ENCODE results near the gene KAZN.

Gene KAZN

DNA sequence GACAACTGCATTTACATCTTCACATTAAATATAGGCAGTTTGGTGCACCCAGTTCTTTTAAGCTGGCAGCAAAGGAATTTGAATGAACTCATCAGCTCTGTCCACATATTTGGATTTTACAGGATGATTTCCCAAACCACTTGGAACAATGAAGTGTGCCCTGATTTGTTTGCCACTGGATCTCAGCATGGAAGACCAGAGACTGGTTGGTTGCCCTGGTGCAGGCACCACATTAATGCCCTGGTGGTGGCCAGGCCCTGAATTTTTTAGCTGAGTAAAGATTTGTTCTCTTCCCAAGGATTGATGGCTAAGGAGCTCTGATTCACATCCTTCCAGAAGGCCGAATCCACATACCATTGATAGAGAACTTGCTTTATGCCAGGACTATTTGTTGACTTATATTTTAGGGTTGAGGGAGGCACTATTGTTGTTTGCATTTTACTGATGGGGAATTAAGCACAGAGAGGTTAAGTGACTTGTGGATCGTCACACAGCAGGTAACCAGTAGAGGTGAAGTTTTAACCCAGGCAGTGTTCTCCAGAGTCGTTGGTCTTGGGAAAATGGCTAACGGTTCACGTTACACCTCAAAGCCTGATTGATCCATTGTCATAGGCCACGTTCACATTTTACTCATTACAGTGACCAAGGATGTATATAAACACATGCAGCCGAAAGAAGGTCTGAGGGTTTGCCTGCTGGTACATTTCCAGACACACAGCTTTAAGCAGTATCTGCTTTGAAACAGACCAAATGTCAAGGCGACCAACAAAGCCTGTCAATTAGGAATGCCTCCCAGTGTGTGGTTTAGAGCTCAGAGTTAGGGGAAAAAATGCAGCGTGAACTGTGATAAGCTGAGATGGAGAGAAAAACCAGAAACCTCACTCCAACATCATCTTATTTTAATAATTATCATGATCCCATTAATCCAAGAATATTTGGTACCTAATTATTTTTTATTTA lies 50.7 kb downstream of the KAZN start:
- H3K4me3 ChIP-seq (ENCODE audit: low read depth, low read length) = no peak overlapping the region
- TF ChIP-seq, protein P1, sequence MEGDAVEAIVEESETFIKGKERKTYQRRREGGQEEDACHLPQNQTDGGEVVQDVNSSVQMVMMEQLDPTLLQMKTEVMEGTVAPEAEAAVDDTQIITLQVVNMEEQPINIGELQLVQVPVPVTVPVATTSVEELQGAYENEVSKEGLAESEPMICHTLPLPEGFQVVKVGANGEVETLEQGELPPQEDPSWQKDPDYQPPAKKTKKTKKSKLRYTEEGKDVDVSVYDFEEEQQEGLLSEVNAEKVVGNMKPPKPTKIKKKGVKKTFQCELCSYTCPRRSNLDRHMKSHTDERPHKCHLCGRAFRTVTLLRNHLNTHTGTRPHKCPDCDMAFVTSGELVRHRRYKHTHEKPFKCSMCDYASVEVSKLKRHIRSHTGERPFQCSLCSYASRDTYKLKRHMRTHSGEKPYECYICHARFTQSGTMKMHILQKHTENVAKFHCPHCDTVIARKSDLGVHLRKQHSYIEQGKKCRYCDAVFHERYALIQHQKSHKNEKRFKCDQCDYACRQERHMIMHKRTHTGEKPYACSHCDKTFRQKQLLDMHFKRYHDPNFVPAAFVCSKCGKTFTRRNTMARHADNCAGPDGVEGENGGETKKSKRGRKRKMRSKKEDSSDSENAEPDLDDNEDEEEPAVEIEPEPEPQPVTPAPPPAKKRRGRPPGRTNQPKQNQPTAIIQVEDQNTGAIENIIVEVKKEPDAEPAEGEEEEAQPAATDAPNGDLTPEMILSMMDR (IDR thresholded peaks at IDR 0.05; ENCODE audit: borderline replicate concordance, insufficient read depth, low read depth, low read length) = no peak

DNA sequence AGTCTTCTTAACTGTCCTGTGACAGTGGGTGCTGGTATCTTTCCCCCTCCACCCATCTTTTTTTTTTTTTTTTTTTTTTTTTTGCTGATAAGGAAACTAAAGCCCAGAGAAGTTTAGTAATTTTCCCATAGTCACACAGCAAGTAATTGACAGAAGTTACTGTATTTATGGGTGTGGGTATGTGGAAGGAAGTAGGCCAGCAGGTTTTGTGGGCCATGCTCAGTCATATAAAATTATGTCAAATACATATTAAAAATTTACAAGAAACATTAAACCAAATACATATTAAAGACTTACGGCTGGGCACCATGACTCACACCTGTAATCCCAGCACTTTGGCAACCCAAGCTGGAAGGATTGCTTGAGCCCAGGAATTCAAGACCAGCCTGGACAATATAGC lies 51.5 kb downstream of the KAZN start:
- TF ChIP-seq, protein P1 (IDR thresholded peaks at IDR 0.05; ENCODE audit: borderline replicate concordance, insufficient read depth, low read depth, low read length) = no peak
- no peak overlapping the region for H3K4me3 ChIP-seq (ENCODE audit: low read depth, low read length)

DNA sequence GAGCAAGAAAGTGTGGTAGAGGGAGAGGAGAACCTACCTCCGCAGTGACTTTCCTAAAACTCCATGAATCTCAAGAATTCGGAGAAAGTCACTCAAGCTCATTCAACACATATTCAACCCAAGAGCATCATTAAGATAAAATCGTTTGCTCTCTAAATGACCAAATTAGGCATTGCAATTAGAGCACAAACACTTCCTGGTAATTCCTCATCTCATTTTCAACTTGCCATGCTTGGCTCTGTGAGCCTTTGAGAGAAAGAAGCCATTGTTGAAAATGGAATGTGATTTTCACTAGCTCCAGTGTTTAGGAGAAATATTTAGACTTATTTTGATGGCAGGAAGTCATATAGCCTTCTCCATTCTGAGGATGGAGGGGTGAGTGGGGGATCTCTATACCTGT lies 52.5 kb downstream of the KAZN start:
- TF ChIP-seq, protein P1 (IDR thresholded peaks at IDR 0.05; ENCODE audit: borderline replicate concordance, insufficient read depth, low read depth, low read length) = no peak
- H3K4me3 ChIP-seq (ENCODE audit: low read depth, low read length) = no peak overlapping the region

DNA sequence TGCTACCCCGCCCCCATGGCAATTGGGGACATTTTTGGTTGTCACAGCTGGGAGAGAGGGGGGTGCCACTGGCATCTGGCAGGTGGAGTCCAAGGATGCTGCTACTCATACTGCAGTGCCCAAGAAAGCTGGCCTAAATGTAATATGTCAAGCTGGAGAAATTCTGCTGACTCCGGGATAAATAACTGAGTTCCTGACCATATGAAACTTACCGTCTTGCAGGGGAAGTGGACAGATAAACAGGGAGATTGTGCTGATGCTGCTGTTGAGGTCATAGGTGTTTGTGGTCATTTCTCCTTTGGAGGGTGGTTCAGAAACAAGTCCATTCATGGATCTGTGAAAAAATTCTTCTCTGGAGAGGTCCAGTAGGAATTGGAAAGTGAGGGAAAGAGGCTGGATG lies 54.4 kb downstream of the KAZN start:
- no peak overlapping the region for H3K4me3 ChIP-seq (ENCODE audit: low read depth, low read length)
- TF ChIP-seq, protein P1 (IDR thresholded peaks at IDR 0.05; ENCODE audit: borderline replicate concordance, insufficient read depth, low read depth, low read length) = no peak

DNA sequence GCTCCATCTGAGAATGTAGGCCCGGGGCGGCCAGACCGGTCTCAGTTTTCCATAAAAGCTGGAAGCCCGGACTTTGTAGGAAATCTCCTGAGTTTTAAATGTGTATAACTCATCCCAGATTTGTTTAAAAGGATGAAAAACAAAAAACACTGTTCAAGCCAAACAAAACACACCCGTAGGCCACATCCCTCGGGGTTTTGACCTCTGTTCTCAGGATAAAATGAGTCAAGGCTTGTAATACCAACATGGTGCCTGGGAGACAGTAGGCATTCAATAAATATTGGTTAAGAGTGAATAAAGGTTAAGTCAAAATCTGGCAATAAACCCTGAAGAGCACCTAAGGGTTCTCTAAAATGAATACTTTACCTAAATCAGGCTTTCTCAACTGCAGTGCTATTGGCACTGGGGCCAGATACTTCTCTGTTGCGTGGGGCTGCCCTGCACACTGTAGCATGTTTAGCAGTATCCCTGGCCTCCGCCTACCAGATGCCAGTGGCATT lies 55.0 kb downstream of the KAZN start:
- TF ChIP-seq, protein P1 (IDR thresholded peaks at IDR 0.05; ENCODE audit: borderline replicate concordance, insufficient read depth, low read depth, low read length) = no peak
- H3K4me3 ChIP-seq (ENCODE audit: low read depth, low read length) = no peak overlapping the region

DNA sequence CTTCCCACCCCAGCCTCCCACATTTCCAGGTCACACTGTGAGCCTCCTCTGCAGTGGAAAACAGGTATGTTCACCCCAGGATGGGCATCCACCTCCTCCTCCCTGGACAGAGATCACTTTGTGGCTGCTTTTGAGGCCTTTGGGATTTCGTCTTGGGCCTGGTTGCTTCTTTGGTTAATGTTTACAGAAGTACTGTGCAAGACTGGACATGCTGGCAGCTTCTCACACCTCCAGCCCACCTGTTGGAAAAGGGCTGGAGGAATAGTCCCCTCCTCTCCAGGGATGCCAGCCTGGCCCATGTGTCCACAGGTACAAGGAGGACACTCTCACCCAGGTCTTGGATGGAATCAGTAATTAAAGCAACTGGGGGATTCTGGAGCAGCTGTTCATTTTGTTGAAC lies 56.1 kb downstream of the KAZN start:
- TF ChIP-seq, protein P1 (IDR thresholded peaks at IDR 0.05; ENCODE audit: borderline replicate concordance, insufficient read depth, low read depth, low read length) = no peak
- H3K4me3 ChIP-seq (ENCODE audit: low read depth, low read length) = no peak overlapping the region

DNA sequence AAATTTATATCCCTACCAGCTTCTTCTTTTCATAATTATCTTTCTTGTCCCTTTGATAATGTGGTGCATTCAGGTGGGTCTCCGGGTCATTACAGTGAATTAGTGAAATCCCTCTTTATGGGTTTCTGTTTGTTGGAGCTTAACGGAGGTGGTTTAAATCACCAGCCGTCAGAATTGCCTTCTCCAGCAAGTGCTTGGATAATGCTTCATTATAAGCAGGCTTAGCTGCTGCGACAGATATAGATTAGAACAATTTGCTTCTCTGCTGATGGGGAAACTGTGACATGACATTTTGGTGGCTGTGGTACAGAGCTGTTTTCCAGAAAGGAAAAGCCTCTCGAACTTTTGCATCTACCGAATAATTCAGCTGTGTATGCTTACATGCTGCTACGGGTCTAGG lies 56.9 kb downstream of the KAZN start:
- H3K4me3 ChIP-seq (ENCODE audit: low read depth, low read length) = no peak overlapping the region
- TF ChIP-seq, protein P1 (IDR thresholded peaks at IDR 0.05; ENCODE audit: borderline replicate concordance, insufficient read depth, low read depth, low read length) = no peak
